Measurements from ENCODE around the gene PFKFB3. TPM values are rescaled to one million over a fixed set of nuclear protein-coding genes. Genes with fewer than 3 reads are reported as not detected.
A peak's percentile ranks its signal among the peaks of the same experiment; 100 is the strongest.

Gene PFKFB3
- total RNA-seq, 2 donors from 2014 or later = 31.2 to 34.5 TPM

- H3K4me3 Mint-ChIP-seq = no peak overlapping the region
- 72 to 89% methylated on average over 12 to 30 of the region's 30 CpGs for WGBS, 2 experiments (ENCODE audit: insufficient coverage in 1 of 2, insufficient read length in 1 of 2)
- H3K9ac ChIP-seq (ENCODE audit: extremely low read depth, low read length, poor library complexity, severe bottlenecking) = no peak overlapping the region
- no peaks in the 10 kb centered on the region for H3K27me3 Mint-ChIP-seq (ENCODE audit: insufficient read depth)
- H3K27ac Mint-ChIP-seq = peak overlapping the region; percentile 55
- H3K27ac ChIP-seq (ENCODE audit: low read depth, low read length) = peak overlapping the region; percentile 91
- H3K4me3 ChIP-seq (ENCODE audit: low read length) = no peak overlapping the region
- TF ChIP-seq CTCF (conservative IDR thresholded peaks at IDR 0.05) = no peak
- peaks cover 12% of the 10 kb centered on the region for H3K4me1 Mint-ChIP-seq
- no peaks in the 10 kb centered on the region for H3K27me3 ChIP-seq (ENCODE audit: control insufficient read depth, insufficient read depth, low read length, poor library complexity, severe bottlenecking)
- H3K9me3 Mint-ChIP-seq = no peaks in the 10 kb centered on the region
- peaks cover 40% of the 10 kb centered on the region for H3K36me3 Mint-ChIP-seq (ENCODE audit: low read depth)
- peaks cover 5% of the 10 kb centered on the region for H3K4me1 ChIP-seq (ENCODE audit: control insufficient read depth, insufficient read depth, low read length)
- no peaks in the 10 kb centered on the region for H3K9me3 ChIP-seq (ENCODE audit: control insufficient read depth, low read length)
- H3K36me3 ChIP-seq (ENCODE audit: control insufficient read depth, insufficient read depth, low read length) = peaks cover 45% of the 10 kb centered on the region
- peak; percentile 64 for DNase-seq
These were observed 9.2 kb downstream of the PFKFB3 start for GRCh38 chr10:6211671-6212635.

GRCh38 chr10:6212806-6213205, 10.1 kb downstream of the PFKFB3 start:
- Histone ChIP-seq H3K9me3 (ENCODE audit: control insufficient read depth, low read length) (no peaks in the 10 kb centered on the region), H3K9ac (ENCODE audit: extremely low read depth, low read length, poor library complexity, severe bottlenecking) (no peak overlapping the region), H3K36me3 (ENCODE audit: control insufficient read depth, insufficient read depth, low read length) (peaks cover 50% of the 10 kb centered on the region), H3K4me1 (ENCODE audit: control insufficient read depth, insufficient read depth, low read length) (peaks cover 5% of the 10 kb centered on the region), H3K27me3 (ENCODE audit: control insufficient read depth, insufficient read depth, low read length, poor library complexity, severe bottlenecking) (no peaks in the 10 kb centered on the region), H3K27ac (ENCODE audit: low read depth, low read length) (no peak overlapping the region), H3K4me3 (ENCODE audit: low read length) (no peak overlapping the region)
- 99 to 100% methylated on average over 1 to 3 of the region's 3 CpGs for WGBS, 2 experiments (ENCODE audit: insufficient coverage in 1 of 2, insufficient read length in 1 of 2)
- H3K27me3 Mint-ChIP-seq (ENCODE audit: insufficient read depth) = no peaks in the 10 kb centered on the region
- DNase-seq = no peak
- H3K9me3 Mint-ChIP-seq = no peaks in the 10 kb centered on the region
- TF ChIP-seq CTCF (conservative IDR thresholded peaks at IDR 0.05) = no peak
- no peak overlapping the region for H3K4me3 Mint-ChIP-seq
- H3K36me3 Mint-ChIP-seq (ENCODE audit: low read depth) = peaks cover 42% of the 10 kb centered on the region
- H3K4me1 Mint-ChIP-seq = peaks cover 12% of the 10 kb centered on the region
- H3K27ac Mint-ChIP-seq = no peak overlapping the region

- Histone ChIP-seq H3K36me3 (ENCODE audit: control insufficient read depth, insufficient read depth, low read length) (peaks cover 53% of the 10 kb centered on the region), H3K9me3 (ENCODE audit: control insufficient read depth, low read length) (no peaks in the 10 kb centered on the region), H3K4me3 (ENCODE audit: low read length) (no peak overlapping the region), H3K4me1 (ENCODE audit: control insufficient read depth, insufficient read depth, low read length) (peaks cover 5% of the 10 kb centered on the region), H3K27ac (ENCODE audit: low read depth, low read length) (no peak overlapping the region), H3K27me3 (ENCODE audit: control insufficient read depth, insufficient read depth, low read length, poor library complexity, severe bottlenecking) (no peaks in the 10 kb centered on the region), H3K9ac (ENCODE audit: extremely low read depth, low read length, poor library complexity, severe bottlenecking) (no peak overlapping the region)
- WGBS, 2 experiments (ENCODE audit: insufficient coverage in 1 of 2, insufficient read length in 1 of 2) = 91 to 98% methylated on average over 16 to 17 of the region's 17 CpGs
- H3K36me3 Mint-ChIP-seq (ENCODE audit: low read depth) = peaks cover 45% of the 10 kb centered on the region
- no peak overlapping the region for H3K4me3 Mint-ChIP-seq
- no peak overlapping the region for H3K27ac Mint-ChIP-seq
- no peak for DNase-seq
- no peak for TF ChIP-seq CTCF (conservative IDR thresholded peaks at IDR 0.05)
- H3K27me3 Mint-ChIP-seq (ENCODE audit: insufficient read depth) = no peaks in the 10 kb centered on the region
- H3K9me3 Mint-ChIP-seq = no peaks in the 10 kb centered on the region
- H3K4me1 Mint-ChIP-seq = peaks cover 12% of the 10 kb centered on the region
These were observed 10.6 kb downstream of the PFKFB3 start for GRCh38 chr10:6213257-6213905.
